Tibial nerve (tissue), 4 donors: ENCODE data around the gene ZNF697. TPM values are rescaled to one million over a fixed set of nuclear protein-coding genes. Genes with fewer than 3 reads are reported as not detected.
"Not testable (repeated sequence)": the region's sequence is repeated elsewhere in the genome, so short reads cannot be mapped to it uniquely, and the experiment has no call there.

Experiments
- DNase-seq, 2 donors: peaks; one replicate each; pipeline ENCODE4 v3.0.0-alpha.2; 2019; ENCODE audit warnings: low spot score in 2 of 2
- H3K27ac ChIP-seq, 4 donors: fragments of 200-600 bp; sonication (generic) in 3 of 4; one replicate each; pipeline ENCODE4 v1.5.1; 2017 to 2019; ENCODE audit warnings: mild to moderate bottlenecking in 1 of 4
- H3K27me3 ChIP-seq, 2 donors: fragments of 200-600 bp; sonication (generic) in 1 of 2; one replicate each; pipeline versions ENCODE4 v1.5.1 to v1.6.0; 2017 to 2019
- H3K36me3 ChIP-seq, 3 donors: fragments of 200-600 bp; sonication (generic); one replicate each; pipeline ENCODE4 v1.5.1; 2018 to 2019
- H3K4me1 ChIP-seq, 4 donors: fragments of 200-600 bp; sonication (generic) in 3 of 4; one replicate each; pipeline ENCODE4 v1.5.1; 2017 to 2019
- H3K4me3 ChIP-seq, 4 donors: fragments of 200-600 bp; sonication (generic) in 3 of 4; one replicate each; pipeline ENCODE4 v1.5.1; 2017 to 2019; ENCODE audit warnings: mild to moderate bottlenecking in 1 of 4, moderate library complexity in 1 of 4
- H3K9me3 ChIP-seq, 4 donors: fragments of 200-600 bp; sonication (generic) in 3 of 4; one replicate each; pipeline ENCODE4 v1.5.1; 2017 to 2019
- EP300 ChIP-seq, 2 donors: sonication (generic); formaldehyde crosslinking; IDR thresholded peaks; one replicate each; pipeline ENCODE4 v1.6.1; 2017; ENCODE audit warnings: antibody characterized with exemption in 2 of 2, mild to moderate bottlenecking in 1 of 2
- POLR2A ChIP-seq, 2 donors: fragments of 450-650 bp; IDR thresholded peaks; one replicate each; pipeline ENCODE4 v1.6.1; 2017; ENCODE audit warnings: antibody characterized with exemption in 2 of 2, mild to moderate bottlenecking in 2 of 2, moderate library complexity in 2 of 2
- WGBS, 2 donors: methylation state at CpG; one replicate each; pipeline ENCODE4 v1.1.5; 2018; 5-methylcytosine and 5-hydroxymethylcytosine counted together
- total RNA-seq, 4 donors: library from RNA; depleted of rRNA; stranded (reverse); fragments of >200 nt; gene quantifications; one replicate each; pipeline ENCODE4 v1.1.0, GENCODE V29; 2016
- TF ChIP-seq, protein P1 (sequence below), 5 experiments: fragments of 200-600 bp in 3 of 5; fragments of 450-650 bp in 2 of 5; sonication (generic) in 3 of 5; IDR thresholded peaks; one replicate each; pipeline ENCODE4 v1.5.1; 2016 to 2019; ENCODE audit warnings: antibody characterized with exemption in 5 of 5, mild to moderate bottlenecking in 3 of 5, moderate library complexity in 2 of 5

The ZNF697 gene
- total RNA-seq, 4 donors from 2014 or later = 3.3 to 9.0 (median 4.9) TPM

- peaks cover 0 to 9% (median 0%) of the 10 kb centered on the region in 3 donors for H3K36me3 ChIP-seq
- no peak for DNase-seq
- no peaks in the 10 kb centered on the region for H3K9me3 ChIP-seq
- H3K27ac ChIP-seq = peak overlapping the region in 1 of 4 donors; percentile 9
- no peak overlapping the region for H3K4me3 ChIP-seq
- peaks cover 0 to 13% (median 0%) of the 10 kb centered on the region in 4 donors for H3K4me1 ChIP-seq
- TF ChIP-seq, protein P1, sequence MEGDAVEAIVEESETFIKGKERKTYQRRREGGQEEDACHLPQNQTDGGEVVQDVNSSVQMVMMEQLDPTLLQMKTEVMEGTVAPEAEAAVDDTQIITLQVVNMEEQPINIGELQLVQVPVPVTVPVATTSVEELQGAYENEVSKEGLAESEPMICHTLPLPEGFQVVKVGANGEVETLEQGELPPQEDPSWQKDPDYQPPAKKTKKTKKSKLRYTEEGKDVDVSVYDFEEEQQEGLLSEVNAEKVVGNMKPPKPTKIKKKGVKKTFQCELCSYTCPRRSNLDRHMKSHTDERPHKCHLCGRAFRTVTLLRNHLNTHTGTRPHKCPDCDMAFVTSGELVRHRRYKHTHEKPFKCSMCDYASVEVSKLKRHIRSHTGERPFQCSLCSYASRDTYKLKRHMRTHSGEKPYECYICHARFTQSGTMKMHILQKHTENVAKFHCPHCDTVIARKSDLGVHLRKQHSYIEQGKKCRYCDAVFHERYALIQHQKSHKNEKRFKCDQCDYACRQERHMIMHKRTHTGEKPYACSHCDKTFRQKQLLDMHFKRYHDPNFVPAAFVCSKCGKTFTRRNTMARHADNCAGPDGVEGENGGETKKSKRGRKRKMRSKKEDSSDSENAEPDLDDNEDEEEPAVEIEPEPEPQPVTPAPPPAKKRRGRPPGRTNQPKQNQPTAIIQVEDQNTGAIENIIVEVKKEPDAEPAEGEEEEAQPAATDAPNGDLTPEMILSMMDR (IDR thresholded peaks at IDR 0.05) = no peak
- no peak for TF ChIP-seq POLR2A (IDR thresholded peaks at IDR 0.05)
- TF ChIP-seq EP300 (IDR thresholded peaks at IDR 0.05) = no peak
- no peaks in the 10 kb centered on the region for H3K27me3 ChIP-seq
- WGBS, 2 donors = 69 to 74% methylated on average over 5 of the region's 5 CpGs
Measured at GRCh38 chr1:119617751-119618691, 30.0 kb downstream of the ZNF697 start.

DNA sequence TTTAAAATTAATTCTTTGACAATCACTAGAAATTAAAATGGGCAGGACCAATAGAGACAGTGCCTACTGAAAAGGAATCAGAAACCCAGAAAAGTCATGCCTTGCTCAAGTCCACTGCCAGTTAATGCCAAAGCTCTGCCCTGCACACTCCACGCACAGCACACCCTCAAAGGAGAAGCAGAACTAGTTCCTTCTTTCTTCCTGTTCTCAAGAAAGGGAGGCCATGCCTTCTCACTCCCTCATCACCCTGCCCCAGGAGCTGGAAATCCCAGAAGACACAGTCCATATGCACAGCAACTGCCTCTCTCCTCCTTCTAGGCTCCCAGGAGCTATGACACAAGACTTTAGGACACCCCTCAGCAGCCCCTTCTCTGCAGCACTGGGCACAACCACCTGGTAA, 31.3 kb downstream of the ZNF697 start:
- not testable (repeated sequence) for H3K4me3 ChIP-seq, H3K27me3 ChIP-seq, H3K36me3 ChIP-seq, H3K27ac ChIP-seq, DNase-seq, H3K9me3 ChIP-seq
- H3K4me1 ChIP-seq = peaks cover 0 to 13% (median 0%) of the 10 kb centered on the region in 4 donors
- 77 to 85% methylated on average over 1 of the region's 1 CpG for WGBS, 2 donors

DNA sequence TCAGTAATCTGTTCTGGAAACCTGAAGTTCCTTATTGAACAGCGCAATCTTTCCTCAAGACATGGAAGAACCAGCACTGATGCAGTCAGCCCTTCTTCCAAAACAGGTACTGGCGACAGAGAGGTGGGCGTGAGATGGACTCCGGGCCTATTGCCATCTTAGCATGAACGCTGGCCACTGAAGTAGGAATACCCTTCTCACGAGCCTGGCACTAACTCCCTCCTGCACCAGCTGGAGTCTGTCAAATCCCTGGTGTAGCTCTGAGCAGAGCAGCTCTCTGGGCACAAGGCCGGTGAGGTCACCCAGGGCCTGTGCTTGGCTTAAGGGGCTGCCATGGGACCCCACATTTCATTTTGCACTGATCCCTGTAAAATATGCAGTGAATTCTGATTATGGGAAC, 33.0 kb downstream of the ZNF697 start:
- WGBS, 2 donors = 68 to 72% methylated on average over 6 to 7 of the region's 7 CpGs

DNA sequence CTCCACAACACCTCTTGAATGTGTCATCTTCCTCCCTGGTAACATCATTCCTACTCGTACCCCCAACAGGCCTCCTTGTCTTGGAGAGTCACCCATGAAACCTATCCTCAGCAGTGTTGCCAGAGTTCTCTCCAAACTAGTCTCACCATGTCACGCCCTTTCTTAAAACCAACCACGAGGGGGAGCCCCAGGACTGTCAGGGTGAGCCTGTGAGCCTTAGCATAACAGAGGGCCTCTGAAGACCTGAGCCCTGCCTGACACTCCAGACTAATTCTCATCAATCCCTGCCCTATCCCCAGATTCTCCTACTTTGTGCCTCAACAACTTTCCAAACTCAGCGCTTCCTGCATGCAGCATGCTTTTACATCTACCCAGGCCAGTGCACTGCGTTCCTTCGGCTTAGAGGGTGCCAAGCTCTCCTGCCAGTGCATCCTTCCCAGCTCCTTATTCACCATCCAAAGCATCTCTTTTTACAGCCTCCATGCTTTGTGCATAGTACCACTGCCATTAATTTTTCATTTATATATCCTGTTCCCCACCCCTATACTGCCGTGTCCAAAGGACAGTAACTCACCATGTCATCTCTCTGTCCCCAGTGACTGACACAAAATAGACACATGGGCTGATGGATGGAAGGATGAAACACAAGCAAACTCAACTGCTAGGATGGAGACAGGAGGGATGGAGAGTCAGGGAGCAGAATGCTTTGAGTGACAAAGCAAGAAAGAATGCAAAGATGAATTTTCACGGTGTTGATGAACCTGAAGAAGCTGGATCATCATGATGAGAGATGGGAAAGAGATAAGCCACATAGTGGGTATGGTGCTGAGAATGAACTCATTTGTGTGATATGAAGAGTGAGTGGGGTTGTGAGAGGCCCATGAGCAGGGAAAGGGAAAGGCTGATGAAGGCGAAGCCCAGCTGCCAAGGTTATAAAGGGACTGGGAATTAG, 34.0 kb downstream of the ZNF697 start:
- H3K27ac ChIP-seq = no peak overlapping the region
- DNase-seq = peak; percentile 75 to 92
- no peaks in the 10 kb centered on the region for H3K36me3 ChIP-seq
- TF ChIP-seq EP300 (IDR thresholded peaks at IDR 0.05) = no peak
- TF ChIP-seq, protein P1 (IDR thresholded peaks at IDR 0.05) = peak; percentile 63 to 89 (median 75)
- H3K9me3 ChIP-seq = no peaks in the 10 kb centered on the region
- H3K4me1 ChIP-seq = peaks cover 0 to 13% (median 0%) of the 10 kb centered on the region in 4 donors
- H3K4me3 ChIP-seq = no peak overlapping the region
- H3K27me3 ChIP-seq = no peaks in the 10 kb centered on the region
- WGBS, 2 donors = 47 to 48% methylated on average over 9 of the region's 9 CpGs

More for the DNA sequence above, 33.0 kb downstream of the ZNF697 start:
- not testable (repeated sequence) for DNase-seq, H3K36me3 ChIP-seq, H3K27ac ChIP-seq, H3K27me3 ChIP-seq, H3K4me3 ChIP-seq, H3K9me3 ChIP-seq
- peaks cover 0 to 13% (median 0%) of the 10 kb centered on the region in 4 donors for H3K4me1 ChIP-seq

- 10 to 25% methylated on average over 8 of the region's 8 CpGs for WGBS, 2 donors
- DNase-seq = peak; percentile 67 to 81
- no peaks in the 10 kb centered on the region for H3K27me3 ChIP-seq
- no peak overlapping the region for H3K4me3 ChIP-seq
- peaks cover 0 to 4% (median 0%) of the 10 kb centered on the region in 4 donors for H3K4me1 ChIP-seq
- no peaks in the 10 kb centered on the region for H3K9me3 ChIP-seq
- TF ChIP-seq, protein P1 (IDR thresholded peaks at IDR 0.05) = peak; percentile 74 to 91 (median 86)
- no peak for TF ChIP-seq POLR2A (IDR thresholded peaks at IDR 0.05)
- H3K27ac ChIP-seq = no peak overlapping the region
- no peaks in the 10 kb centered on the region for H3K36me3 ChIP-seq
Measured at GRCh38 chr1:119611701-119612113, 36.4 kb downstream of the ZNF697 start.

DNA sequence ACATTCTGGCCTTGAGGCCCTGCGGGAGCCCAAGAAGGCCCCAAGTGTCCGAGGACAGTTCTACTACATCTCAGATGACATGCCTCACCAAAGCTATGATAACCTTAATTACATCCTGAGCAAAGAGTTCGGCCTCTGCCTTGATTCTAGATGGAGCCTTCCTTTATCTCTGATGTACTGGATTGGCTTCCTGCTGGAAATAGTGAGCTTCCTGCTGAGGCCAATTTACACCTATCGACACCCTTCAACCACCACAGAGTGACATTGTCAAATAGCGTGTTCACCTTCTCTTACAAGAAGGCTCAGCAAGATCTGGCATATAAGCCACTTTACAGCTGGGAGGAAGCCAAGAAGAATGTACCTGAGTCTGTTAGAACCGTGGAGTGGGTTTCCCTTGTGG, 39.2 kb downstream of the ZNF697 start:
- not testable (repeated sequence) for H3K4me1 ChIP-seq, H3K27ac ChIP-seq, H3K27me3 ChIP-seq, H3K4me3 ChIP-seq, DNase-seq, H3K36me3 ChIP-seq, H3K9me3 ChIP-seq
- 87 to 94% methylated on average over 4 to 5 of the region's 6 CpGs for WGBS, 2 donors

DNA sequence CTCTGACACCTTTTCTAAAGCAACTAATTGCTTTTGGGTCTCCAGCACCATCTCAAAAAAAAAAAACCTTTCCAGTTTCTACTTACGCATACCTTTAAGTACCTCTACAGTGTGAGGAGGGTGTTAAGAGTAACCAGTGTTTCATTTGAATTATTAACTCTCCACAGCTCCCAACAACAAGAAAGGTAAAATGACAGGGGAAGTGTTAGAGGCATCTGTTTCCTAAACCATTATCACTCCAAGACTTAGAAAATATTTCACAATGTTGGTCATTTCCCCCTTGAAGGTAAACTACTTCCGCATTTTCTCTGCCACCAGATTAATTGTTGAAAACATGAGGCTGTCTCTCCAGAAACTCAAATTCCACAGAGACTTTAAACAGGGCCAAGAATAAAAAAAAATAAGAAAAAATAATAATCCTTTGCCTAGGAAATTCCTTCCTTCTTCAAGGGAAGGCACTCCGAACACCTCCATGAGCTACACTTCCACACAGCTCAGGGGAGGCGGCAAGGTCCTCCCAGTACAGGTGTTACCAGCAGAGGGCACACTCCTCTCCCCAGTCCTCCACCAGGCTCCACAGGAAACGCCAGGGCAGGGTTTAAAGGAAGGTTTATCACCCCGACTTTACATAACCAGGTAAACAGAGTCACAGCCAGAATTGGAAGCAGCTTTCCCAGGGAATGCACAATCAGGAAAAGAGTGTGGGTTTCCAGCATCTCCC, 40.8 kb downstream of the ZNF697 start:
- H3K36me3 ChIP-seq, H3K9me3 ChIP-seq, H3K4me1 ChIP-seq, H3K4me3 ChIP-seq, DNase-seq, H3K27ac ChIP-seq, H3K27me3 ChIP-seq: not testable (repeated sequence)
- WGBS, 2 donors = 81 to 89% methylated on average over 2 to 4 of the region's 6 CpGs
